ENCODE results near the gene PRRC2A. TPM values are rescaled to one million over a fixed set of nuclear protein-coding genes. Genes with fewer than 3 reads are reported as not detected.
A peak's percentile ranks its signal among the peaks of the same experiment; 100 is the strongest.

PRRC2A gene
- total RNA-seq, 1 experiment from 2014 or later = 318 TPM

DNA sequence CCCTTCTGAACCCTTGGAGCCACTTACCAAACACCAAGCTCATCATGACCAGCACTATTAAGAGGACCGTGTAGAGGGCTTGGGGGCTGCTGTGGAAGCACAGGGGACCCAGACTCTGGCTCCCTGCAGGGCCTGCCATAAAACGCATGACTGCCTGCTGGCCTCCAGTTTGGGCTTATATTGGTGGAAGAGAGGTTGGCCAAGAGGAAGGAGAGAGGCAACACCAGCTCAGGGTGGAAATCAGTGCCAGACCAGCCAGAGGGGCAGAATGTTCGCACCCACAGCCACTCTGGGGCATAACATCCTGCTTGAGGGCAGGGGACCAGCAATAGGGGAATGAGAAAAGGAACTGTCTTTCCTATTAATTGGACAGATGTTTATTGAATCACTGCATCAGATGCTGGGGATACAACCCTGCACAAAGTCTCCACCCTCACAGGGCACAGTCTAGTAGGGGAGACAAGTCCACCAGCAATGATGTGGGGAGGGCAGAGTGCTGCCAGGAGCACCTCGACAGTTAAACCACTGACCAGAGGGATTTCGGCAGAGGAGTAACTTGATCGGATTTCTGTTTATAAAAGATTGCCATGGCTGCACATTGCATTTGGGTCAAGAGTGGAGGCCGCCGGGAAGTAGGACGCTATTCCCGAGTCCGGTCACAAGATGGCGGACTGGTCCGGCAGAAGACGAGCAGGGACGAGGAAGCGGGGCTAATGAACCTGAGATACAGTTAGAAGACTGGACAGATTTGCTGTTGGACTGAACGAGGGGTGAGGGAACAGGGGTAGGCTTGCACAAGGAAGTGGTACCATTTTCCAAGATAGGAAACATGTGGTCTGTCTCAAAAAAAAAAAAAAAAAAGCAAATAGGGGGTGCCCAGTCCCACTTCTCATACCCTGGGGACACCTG lies 60.0 kb downstream of the PRRC2A start, which contains the start of gene LY6G5C:
Gene LY6G5C, minus strand, starts transcription at position 842 of the 909 bp plus-strand sequence. Its CDS starts 694 bp downstream, at position 148.
- in situ Hi-C loops (cut with HindIII; ENCODE audit: low pct_unique_long_range_greater_than_20kb, low sequenced_read_pairs) = no loop called here
- peak; percentile 92 for ATAC-seq

GRCh38 chr6:31681135-31681671 lies 60.7 kb downstream of the PRRC2A start:
- H3K27ac ChIP-seq (ENCODE audit: low read length) = no peak overlapping the region
- intact Hi-C loops (cut with micrococcal nuclease; ENCODE audit: unreplicated experiment) = loop anchor here (5.0 kb wide), 2 partner anchors 91 to 151 kb away; no protein-coding TSS in a partner anchor
- TF ChIP-seq CTCF (IDR thresholded peaks at IDR 0.05) (no peak), SIN3A (IDR thresholded peaks at IDR 0.05; ENCODE audit: borderline replicate concordance, insufficient read depth, low read depth, low read length) (no peak)
- no peak overlapping the region for H3K4me3 ChIP-seq (ENCODE audit: low read depth in 2 of 2, low read length in 2 of 2)
- ATAC-seq (no peak), DNase-seq (ENCODE audit: low read depth, low spot score) (no peak)
- no peaks in the 10 kb centered on the region for H3K36me3 ChIP-seq (ENCODE audit: control insufficient read depth, insufficient read depth, low read length)
- no peaks in the 10 kb centered on the region for H3K9me3 ChIP-seq (ENCODE audit: control insufficient read depth, insufficient read depth, low read depth, low read length)
- CTCF ChIA-PET = interaction anchor here (0.6 kb wide), 1 partner anchor 13 kb away, joined by 3 read pairs; no protein-coding TSS in a partner anchor
- no peaks in the 10 kb centered on the region for H3K27me3 ChIP-seq (ENCODE audit: control insufficient read depth, insufficient read depth, low read length)
- POLR2A ChIA-PET = interaction anchor here (0.7 kb wide), 2 partner anchors 61 to 115 kb away, joined by 4 to 11 read pairs; no protein-coding TSS in a partner anchor
- BruUV-seq (replicated peaks) = no TSS peak
- in situ Hi-C loops (cut with HindIII; ENCODE audit: low pct_unique_long_range_greater_than_20kb, low sequenced_read_pairs) = no loop called here
- H3K4me1 ChIP-seq (ENCODE audit: control insufficient read depth, insufficient read depth, low read length) = peaks cover 4% of the 10 kb centered on the region; the same call in 1 of the 2 replicates

More for the DNA sequence above, 60.0 kb downstream of the PRRC2A start, which contains the start of gene LY6G5C:
- Histone ChIP-seq H3K4me1 (ENCODE audit: control insufficient read depth, insufficient read depth, low read length) (peaks cover 4% of the 10 kb centered on the region; the same call in 1 of the 2 replicates), H3K36me3 (ENCODE audit: control insufficient read depth, insufficient read depth, low read length) (no peaks in the 10 kb centered on the region), H3K4me3 (ENCODE audit: low read depth in 2 of 2, low read length in 2 of 2) (no peak within 1 kb of the TSS; a peak in 1 of 4 replicates), H3K9me3 (ENCODE audit: control insufficient read depth, insufficient read depth, low read depth, low read length) (no peaks in the 10 kb centered on the region), H3K27me3 (ENCODE audit: control insufficient read depth, insufficient read depth, low read length) (no peaks in the 10 kb centered on the region), H3K27ac (ENCODE audit: low read length) (no peak within 1 kb of the TSS; the same call in 1 of the 2 replicates)
- peak; percentile 30 for DNase-seq (ENCODE audit: low read depth, low spot score)
- no peak for TF ChIP-seq SIN3A (IDR thresholded peaks at IDR 0.05; ENCODE audit: borderline replicate concordance, insufficient read depth, low read depth, low read length)
- TF ChIP-seq CTCF (IDR thresholded peaks at IDR 0.05) = peak; percentile 86
- CTCF ChIA-PET = interaction anchor here (0.5 to 0.6 kb wide), 2 partner anchors 13 to 257 kb away, joined by 3 to 6 read pairs; no protein-coding TSS in a partner anchor
- no TSS peak for BruUV-seq (replicated peaks)
- POLR2A ChIA-PET = interaction anchor here (0.7 kb wide), 1 partner anchor 61 kb away, joined by 11 read pairs; no protein-coding TSS in a partner anchor
- intact Hi-C loops (cut with micrococcal nuclease; ENCODE audit: unreplicated experiment) = loop anchor here (5.0 kb wide), 2 partner anchors 92 to 152 kb away; no protein-coding TSS in a partner anchor

DNA sequence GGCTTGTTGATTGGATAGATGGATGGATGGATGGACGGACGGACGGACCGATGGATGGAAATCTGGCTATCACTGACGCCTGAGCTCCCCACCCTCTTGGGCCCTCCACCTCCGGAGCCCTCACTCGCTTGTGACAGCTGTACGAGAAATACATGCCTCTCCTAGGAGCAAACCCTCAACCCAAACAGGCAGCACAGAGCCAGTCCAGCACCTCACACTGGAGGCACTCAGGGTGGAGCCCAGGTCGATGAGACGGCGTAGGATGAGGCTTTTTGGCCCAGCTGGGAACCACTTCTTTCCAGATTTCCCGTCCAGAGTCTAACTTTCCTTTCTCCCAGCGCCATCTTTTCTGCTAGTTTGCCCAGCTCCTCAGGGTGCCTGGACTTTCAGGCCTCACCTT lies 63.1 kb downstream of the PRRC2A start:
- ATAC-seq (no peak), DNase-seq (ENCODE audit: low read depth, low spot score) (no peak)
- H3K4me3 ChIP-seq (ENCODE audit: low read depth in 2 of 2, low read length in 2 of 2) = no peak overlapping the region
- ChIA-PET POLR2A (no interaction called here), CTCF (no interaction called here)
- in situ Hi-C loops (cut with HindIII; ENCODE audit: low pct_unique_long_range_greater_than_20kb, low sequenced_read_pairs) (no loop called here), intact Hi-C loops (cut with micrococcal nuclease; ENCODE audit: unreplicated experiment) (loop anchor here (5.0 kb wide), 2 partner anchors 89 to 149 kb away; no protein-coding TSS in a partner anchor)
- H3K27ac ChIP-seq (ENCODE audit: low read length) = no peak overlapping the region
- no peak for TF ChIP-seq CTCF (IDR thresholded peaks at IDR 0.05)
- TF ChIP-seq TCF7L2 (IDR thresholded peaks at IDR 0.05; ENCODE audit: low read depth, low read length) = no peak
- TF ChIP-seq SIN3A (IDR thresholded peaks at IDR 0.05; ENCODE audit: borderline replicate concordance, insufficient read depth, low read depth, low read length) = no peak
- no peak for TF ChIP-seq POLR2AphosphoS5 (IDR thresholded peaks at IDR 0.05; ENCODE audit: low read depth, low read length)
- TF ChIP-seq, protein P1, sequence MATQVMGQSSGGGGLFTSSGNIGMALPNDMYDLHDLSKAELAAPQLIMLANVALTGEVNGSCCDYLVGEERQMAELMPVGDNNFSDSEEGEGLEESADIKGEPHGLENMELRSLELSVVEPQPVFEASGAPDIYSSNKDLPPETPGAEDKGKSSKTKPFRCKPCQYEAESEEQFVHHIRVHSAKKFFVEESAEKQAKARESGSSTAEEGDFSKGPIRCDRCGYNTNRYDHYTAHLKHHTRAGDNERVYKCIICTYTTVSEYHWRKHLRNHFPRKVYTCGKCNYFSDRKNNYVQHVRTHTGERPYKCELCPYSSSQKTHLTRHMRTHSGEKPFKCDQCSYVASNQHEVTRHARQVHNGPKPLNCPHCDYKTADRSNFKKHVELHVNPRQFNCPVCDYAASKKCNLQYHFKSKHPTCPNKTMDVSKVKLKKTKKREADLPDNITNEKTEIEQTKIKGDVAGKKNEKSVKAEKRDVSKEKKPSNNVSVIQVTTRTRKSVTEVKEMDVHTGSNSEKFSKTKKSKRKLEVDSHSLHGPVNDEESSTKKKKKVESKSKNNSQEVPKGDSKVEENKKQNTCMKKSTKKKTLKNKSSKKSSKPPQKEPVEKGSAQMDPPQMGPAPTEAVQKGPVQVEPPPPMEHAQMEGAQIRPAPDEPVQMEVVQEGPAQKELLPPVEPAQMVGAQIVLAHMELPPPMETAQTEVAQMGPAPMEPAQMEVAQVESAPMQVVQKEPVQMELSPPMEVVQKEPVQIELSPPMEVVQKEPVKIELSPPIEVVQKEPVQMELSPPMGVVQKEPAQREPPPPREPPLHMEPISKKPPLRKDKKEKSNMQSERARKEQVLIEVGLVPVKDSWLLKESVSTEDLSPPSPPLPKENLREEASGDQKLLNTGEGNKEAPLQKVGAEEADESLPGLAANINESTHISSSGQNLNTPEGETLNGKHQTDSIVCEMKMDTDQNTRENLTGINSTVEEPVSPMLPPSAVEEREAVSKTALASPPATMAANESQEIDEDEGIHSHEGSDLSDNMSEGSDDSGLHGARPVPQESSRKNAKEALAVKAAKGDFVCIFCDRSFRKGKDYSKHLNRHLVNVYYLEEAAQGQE (IDR thresholded peaks at IDR 0.05; ENCODE audit: insufficient read depth in 1 of 2, low read depth in 2 of 2, low read length in 1 of 2) = no peak
- no TSS peak for BruUV-seq (replicated peaks)
- peaks cover 4% of the 10 kb centered on the region; the same call in 1 of the 2 replicates for H3K4me1 ChIP-seq (ENCODE audit: control insufficient read depth, insufficient read depth, low read length)
- no peaks in the 10 kb centered on the region for H3K9me3 ChIP-seq (ENCODE audit: control insufficient read depth, insufficient read depth, low read depth, low read length)
- H3K36me3 ChIP-seq (ENCODE audit: control insufficient read depth, insufficient read depth, low read length) = 0 out of 2 replicates have a peak, but pooled peaks cover 2% of the 10 kb centered on the region
- no peaks in the 10 kb centered on the region for H3K27me3 ChIP-seq (ENCODE audit: control insufficient read depth, insufficient read depth, low read length)

All from Panc1 (cell line).